ENCODE data around the gene NGFR. TPM values are rescaled to one million over a fixed set of nuclear protein-coding genes. Genes with fewer than 3 reads are reported as not detected.
A peak's percentile ranks its signal among the peaks of the same experiment; 100 is the strongest.

NGFR gene
- total RNA-seq, 1 donor from 2014 or later, result 8.9 TPM

DNA sequence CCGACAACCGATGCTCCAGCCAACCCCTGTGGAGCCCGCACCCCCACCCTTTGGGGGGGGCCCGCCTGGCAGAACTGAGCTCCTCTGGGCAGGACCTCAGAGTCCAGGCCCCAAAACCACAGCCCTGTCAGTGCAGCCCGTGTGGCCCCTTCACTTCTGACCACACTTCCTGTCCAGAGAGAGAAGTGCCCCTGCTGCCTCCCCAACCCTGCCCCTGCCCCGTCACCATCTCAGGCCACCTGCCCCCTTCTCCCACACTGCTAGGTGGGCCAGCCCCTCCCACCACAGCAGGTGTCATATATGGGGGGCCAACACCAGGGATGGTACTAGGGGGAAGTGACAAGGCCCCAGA is 17.9 kb downstream of the NGFR start:
- Histone ChIP-seq H3K27ac (replicated peaks) (no peak overlapping the region), H3K4me3 (no peak overlapping the region), H3K36me3 (no peaks in the 10 kb centered on the region), H3K4me1 (peaks cover 26% of the 10 kb centered on the region), H3K27me3 (ENCODE audit: low read depth) (peaks cover 28% of the 10 kb centered on the region), H3K9me3 (replicated peaks) (no peaks in the 10 kb centered on the region)
- intact Hi-C loops (cut with micrococcal nuclease), result loop anchor here (5.0 kb wide), 1 partner anchor 34 kb away; no protein-coding TSS in a partner anchor
- TF ChIP-seq, protein P1, sequence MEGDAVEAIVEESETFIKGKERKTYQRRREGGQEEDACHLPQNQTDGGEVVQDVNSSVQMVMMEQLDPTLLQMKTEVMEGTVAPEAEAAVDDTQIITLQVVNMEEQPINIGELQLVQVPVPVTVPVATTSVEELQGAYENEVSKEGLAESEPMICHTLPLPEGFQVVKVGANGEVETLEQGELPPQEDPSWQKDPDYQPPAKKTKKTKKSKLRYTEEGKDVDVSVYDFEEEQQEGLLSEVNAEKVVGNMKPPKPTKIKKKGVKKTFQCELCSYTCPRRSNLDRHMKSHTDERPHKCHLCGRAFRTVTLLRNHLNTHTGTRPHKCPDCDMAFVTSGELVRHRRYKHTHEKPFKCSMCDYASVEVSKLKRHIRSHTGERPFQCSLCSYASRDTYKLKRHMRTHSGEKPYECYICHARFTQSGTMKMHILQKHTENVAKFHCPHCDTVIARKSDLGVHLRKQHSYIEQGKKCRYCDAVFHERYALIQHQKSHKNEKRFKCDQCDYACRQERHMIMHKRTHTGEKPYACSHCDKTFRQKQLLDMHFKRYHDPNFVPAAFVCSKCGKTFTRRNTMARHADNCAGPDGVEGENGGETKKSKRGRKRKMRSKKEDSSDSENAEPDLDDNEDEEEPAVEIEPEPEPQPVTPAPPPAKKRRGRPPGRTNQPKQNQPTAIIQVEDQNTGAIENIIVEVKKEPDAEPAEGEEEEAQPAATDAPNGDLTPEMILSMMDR (IDR thresholded peaks at IDR 0.05; ENCODE audit: borderline replicate concordance), result no peak
- no peak for DNase-seq

DNA sequence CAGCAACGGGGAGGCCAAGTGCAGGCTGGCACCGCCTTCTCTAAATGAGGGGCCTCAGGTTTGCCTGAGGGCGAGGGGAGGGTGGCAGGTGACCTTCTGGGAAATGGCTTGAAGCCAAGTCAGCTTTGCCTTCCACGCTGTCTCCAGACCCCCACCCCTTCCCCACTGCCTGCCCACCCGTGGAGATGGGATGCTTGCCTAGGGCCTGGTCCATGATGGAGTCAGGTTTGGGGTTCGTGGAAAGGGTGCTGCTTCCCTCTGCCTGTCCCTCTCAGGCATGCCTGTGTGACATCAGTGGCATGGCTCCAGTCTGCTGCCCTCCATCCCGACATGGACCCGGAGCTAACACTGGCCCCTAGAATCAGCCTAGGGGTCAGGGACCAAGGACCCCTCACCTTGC is 18.5 kb downstream of the NGFR start:
- Histone ChIP-seq H3K27me3 (ENCODE audit: low read depth) (peaks cover 22% of the 10 kb centered on the region), H3K36me3 (no peaks in the 10 kb centered on the region), H3K4me3 (no peak overlapping the region), H3K9me3 (replicated peaks) (no peaks in the 10 kb centered on the region), H3K27ac (replicated peaks) (peak overlapping the region; percentile 77), H3K4me1 (peaks cover 26% of the 10 kb centered on the region)
- intact Hi-C loops (cut with micrococcal nuclease), result loop anchor here (5.0 kb wide), 1 partner anchor 34 kb away; no protein-coding TSS in a partner anchor
- no peak for DNase-seq
- TF ChIP-seq, protein P1 (IDR thresholded peaks at IDR 0.05; ENCODE audit: borderline replicate concordance), result no peak

DNA sequence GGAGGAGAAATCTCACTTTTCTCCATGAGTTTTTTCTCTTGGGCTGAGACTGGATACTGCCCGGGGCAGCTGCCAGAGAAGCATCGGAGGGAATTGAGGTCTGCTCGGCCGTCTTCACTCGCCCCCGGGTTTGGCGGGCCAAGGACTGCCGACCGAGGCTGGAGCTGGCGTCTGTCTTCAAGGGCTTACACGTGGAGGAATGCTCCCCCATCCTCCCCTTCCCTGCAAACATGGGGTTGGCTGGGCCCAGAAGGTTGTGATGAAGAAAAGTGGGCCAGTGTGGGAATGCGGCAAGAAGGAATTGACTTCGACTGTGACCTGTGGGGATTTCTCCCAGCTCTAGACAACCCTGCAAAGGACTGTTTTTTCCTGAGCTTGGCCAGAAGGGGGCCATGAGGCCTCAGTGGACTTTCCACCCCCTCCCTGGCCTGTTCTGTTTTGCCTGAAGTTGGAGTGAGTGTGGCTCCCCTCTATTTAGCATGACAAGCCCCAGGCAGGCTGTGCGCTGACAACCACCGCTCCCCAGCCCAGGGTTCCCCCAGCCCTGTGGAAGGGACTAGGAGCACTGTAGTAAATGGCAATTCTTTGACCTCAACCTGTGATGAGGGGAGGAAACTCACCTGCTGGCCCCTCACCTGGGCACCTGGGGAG is 19.1 kb downstream of the NGFR start:
- Histone ChIP-seq H3K36me3 (no peaks in the 10 kb centered on the region), H3K4me1 (peaks cover 26% of the 10 kb centered on the region), H3K9me3 (replicated peaks) (no peaks in the 10 kb centered on the region), H3K27ac (replicated peaks) (peak overlapping the region; percentile 77), H3K27me3 (ENCODE audit: low read depth) (peaks cover 16% of the 10 kb centered on the region), H3K4me3 (peak overlapping the region; percentile 11)
- TF ChIP-seq, protein P1 (IDR thresholded peaks at IDR 0.05; ENCODE audit: borderline replicate concordance), result no peak
- DNase-seq, result peak; percentile 76
- intact Hi-C loops (cut with micrococcal nuclease), result loop anchor here (5.0 kb wide), 1 partner anchor 33 kb away; no protein-coding TSS in a partner anchor

DNA sequence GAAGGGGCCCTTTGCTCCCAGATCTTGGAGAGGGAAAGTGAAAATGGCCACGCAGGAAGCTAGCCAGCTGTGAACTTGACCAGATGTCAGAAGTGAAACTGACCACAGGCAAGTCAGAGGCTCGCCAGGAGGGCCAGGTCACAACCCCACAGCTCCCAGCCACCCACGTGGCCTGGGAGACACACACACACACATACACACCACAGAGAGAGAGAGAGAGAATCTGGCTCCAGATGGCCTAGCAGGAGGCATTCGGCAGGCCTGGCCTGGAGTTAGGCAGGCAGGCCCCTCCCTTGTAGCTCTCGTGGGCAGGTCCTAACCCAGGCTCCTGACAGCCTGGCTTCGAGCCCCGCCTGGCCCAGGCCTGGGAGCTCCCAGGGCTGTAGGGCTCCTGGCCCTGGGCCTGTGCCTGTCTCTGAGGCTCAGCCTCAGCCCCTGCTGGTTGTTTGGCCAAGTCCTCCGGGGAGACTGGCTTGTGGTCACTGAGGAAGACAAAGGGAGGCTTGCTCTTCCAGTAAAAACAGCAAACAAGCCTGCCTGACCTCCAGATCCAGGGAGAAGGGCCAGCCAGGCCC is 20.2 kb downstream of the NGFR start:
- H3K27ac ChIP-seq (replicated peaks), result peak overlapping the region; percentile 77
- DNase-seq, result peak; percentile 92
- no peaks in the 10 kb centered on the region for H3K36me3 ChIP-seq
- TF ChIP-seq, protein P1 (IDR thresholded peaks at IDR 0.05; ENCODE audit: borderline replicate concordance), result peak; percentile 63
- no peaks in the 10 kb centered on the region for H3K9me3 ChIP-seq (replicated peaks)
- H3K4me3 ChIP-seq, result no peak overlapping the region
- intact Hi-C loops (cut with micrococcal nuclease), result no loop called here
- peaks cover 15% of the 10 kb centered on the region for H3K27me3 ChIP-seq (ENCODE audit: low read depth)
- H3K4me1 ChIP-seq, result peaks cover 32% of the 10 kb centered on the region

DNA sequence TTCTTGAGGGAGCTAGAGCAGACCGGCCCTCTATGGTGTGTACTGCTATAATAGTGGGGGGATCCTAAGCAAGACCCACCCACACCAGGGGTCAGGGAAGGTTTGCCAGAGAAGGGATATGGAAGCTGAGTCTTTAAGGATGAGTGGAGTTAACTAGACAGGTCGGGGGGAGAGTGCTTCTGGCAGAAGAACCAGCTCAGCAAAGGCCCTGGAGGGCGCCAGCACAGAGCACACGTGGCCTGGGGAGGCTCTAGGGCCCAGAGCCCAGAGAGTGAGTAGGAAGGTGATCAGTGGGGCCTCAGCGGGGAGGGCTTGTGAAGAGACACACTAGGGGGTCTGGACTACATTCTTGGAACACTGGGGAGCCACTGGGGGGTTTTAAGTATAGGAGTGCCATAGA is 21.1 kb downstream of the NGFR start:
- Histone ChIP-seq H3K9me3 (replicated peaks) (no peaks in the 10 kb centered on the region), H3K27ac (replicated peaks) (peak overlapping the region; percentile 77), H3K4me1 (peaks cover 33% of the 10 kb centered on the region), H3K4me3 (no peak overlapping the region), H3K36me3 (no peaks in the 10 kb centered on the region), H3K27me3 (ENCODE audit: low read depth) (peaks cover 15% of the 10 kb centered on the region)
- DNase-seq, result no peak
- TF ChIP-seq, protein P1 (IDR thresholded peaks at IDR 0.05; ENCODE audit: borderline replicate concordance), result no peak
- intact Hi-C loops (cut with micrococcal nuclease), result no loop called here
